VCaP (cell line): ENCODE results near the gene OXSM.

Experiments used
- H3K27ac ChIP-seq: fragments of 450-650 bp; 2 replicates; pipeline ENCODE4 v1.5.1; 2017
- CTCF ChIP-seq: fragments of 450-650 bp; conservative IDR thresholded peaks from 2 replicates; pipeline ENCODE4 v1.5.1; 2017; ENCODE audit warnings: mild to moderate bottlenecking, moderate library complexity

The OXSM gene

GRCh38 chr3:25768851-25769250, 21.0 kb upstream of the OXSM start:
- no peak overlapping the region for H3K27ac ChIP-seq
- no peak for TF ChIP-seq CTCF

- TF ChIP-seq CTCF: no peak
- H3K27ac ChIP-seq: no peak overlapping the region
Measured at GRCh38 chr3:25775936-25776335, 14.0 kb upstream of the OXSM start.

- H3K27ac ChIP-seq: no peak overlapping the region
Measured at GRCh38 chr3:25780618-25781017, 9.3 kb upstream of the OXSM start.

GRCh38 chr3:25781145-25781757, 8.6 kb upstream of the OXSM start:
- H3K27ac ChIP-seq: no peak overlapping the region
- no peak for TF ChIP-seq CTCF

More at GRCh38 chr3:25780618-25781017, 9.3 kb upstream of the OXSM start:
- TF ChIP-seq CTCF: no peak

GRCh38 chr3:25781758-25782594, 7.9 kb upstream of the OXSM start:
- no peak for TF ChIP-seq CTCF
- H3K27ac ChIP-seq: peak overlapping the region; percentile 87

- TF ChIP-seq CTCF: no peak
- H3K27ac ChIP-seq: peak overlapping the region; percentile 87
Measured at GRCh38 chr3:25782636-25782937, 7.3 kb upstream of the OXSM start.

GRCh38 chr3:25782938-25783660, 6.8 kb upstream of the OXSM start, which contains the start of gene NGLY1:
Gene NGLY1, minus strand, starts transcription at chr3:25783443. Its CDS starts 53 bp downstream, at chr3:25783390.
- TF ChIP-seq CTCF: 0 out of 2 replicates have a peak, but pooled peaks have one; percentile 21
- H3K27ac ChIP-seq: peak within 1 kb of the TSS; percentile 87
